Measurements from ENCODE around the gene TMEM88. TPM values are rescaled to one million over a fixed set of nuclear protein-coding genes. Genes with fewer than 3 reads are reported as not detected.
A peak's percentile ranks its signal among the peaks of the same experiment; 100 is the strongest.

The TMEM88 gene
- total RNA-seq, 2 experiments from 2014 or later, result 29.3 to 29.6 TPM

DNA sequence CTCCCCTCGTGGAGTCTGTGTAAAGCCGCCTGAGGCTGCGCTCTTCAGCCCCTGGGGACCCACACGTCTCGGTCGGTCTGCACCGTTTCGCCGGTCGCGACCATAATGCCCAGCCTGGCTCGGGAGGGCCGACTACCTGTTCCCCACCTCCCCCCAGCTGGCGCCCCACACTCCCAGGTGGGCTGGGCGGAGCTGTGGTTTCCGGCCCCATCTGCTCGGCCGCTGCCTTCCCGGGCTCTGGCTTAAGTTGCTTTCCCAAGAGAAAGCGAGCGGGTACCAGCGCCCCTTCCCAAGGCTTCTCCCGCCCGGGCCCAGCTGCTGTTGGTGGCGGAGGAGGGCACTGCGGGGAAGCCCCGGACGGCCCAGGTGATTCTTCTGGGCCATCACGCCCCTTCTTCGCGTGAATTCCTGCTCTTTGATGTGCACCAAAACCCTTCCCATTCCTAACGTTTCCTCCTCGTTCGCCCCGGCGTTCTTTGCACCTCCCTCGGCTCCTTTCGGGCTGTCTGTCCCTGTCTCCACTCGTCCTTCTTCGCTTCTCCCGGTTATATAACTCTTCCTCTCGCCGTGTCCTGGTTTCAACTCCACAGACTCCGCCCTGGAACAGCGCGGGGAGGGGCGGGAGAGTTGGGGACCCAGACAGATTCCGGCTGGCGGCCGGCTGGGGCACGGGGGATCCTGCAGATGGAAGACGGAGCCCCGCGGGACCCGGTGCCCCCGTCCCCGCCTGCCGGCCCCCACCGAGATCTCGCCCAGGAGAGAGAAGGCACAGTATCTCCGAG, 18.9 kb upstream of the TMEM88 start:
- TF ChIP-seq, protein P1, sequence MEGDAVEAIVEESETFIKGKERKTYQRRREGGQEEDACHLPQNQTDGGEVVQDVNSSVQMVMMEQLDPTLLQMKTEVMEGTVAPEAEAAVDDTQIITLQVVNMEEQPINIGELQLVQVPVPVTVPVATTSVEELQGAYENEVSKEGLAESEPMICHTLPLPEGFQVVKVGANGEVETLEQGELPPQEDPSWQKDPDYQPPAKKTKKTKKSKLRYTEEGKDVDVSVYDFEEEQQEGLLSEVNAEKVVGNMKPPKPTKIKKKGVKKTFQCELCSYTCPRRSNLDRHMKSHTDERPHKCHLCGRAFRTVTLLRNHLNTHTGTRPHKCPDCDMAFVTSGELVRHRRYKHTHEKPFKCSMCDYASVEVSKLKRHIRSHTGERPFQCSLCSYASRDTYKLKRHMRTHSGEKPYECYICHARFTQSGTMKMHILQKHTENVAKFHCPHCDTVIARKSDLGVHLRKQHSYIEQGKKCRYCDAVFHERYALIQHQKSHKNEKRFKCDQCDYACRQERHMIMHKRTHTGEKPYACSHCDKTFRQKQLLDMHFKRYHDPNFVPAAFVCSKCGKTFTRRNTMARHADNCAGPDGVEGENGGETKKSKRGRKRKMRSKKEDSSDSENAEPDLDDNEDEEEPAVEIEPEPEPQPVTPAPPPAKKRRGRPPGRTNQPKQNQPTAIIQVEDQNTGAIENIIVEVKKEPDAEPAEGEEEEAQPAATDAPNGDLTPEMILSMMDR (IDR thresholded peaks at IDR 0.05), result no peak
- Mint-ChIP-seq H3K27me3 (peaks cover 4% of the 10 kb centered on the region), H3K9me3 (no peaks in the 10 kb centered on the region), H3K4me1 (ENCODE audit: low read depth) (peaks cover 50% of the 10 kb centered on the region), H3K4me3 (peak overlapping the region; percentile 93), H3K36me3 (ENCODE audit: low read depth) (peaks cover 36% of the 10 kb centered on the region), H3K27ac (peak overlapping the region; percentile 98)
- peaks cover 70% of the 10 kb centered on the region for H3K4me1 ChIP-seq (ENCODE audit: insufficient read depth, low read length)
- CTCF ChIA-PET, result interaction anchor here (1.0 to 2.4 kb wide), 8 partner anchors 11 to 154 kb away, joined by 3 to 28 read pairs (median 4); partner anchors contain the start of genes NAA38 and WRAP53
- H3K27ac ChIP-seq (ENCODE audit: low read depth in 1 of 2, low read length in 2 of 2), result peak overlapping the region; percentile 98 to 100
- peak overlapping the region; percentile 82 for H3K4me3 ChIP-seq (ENCODE audit: low read length)
- H3K27me3 ChIP-seq (ENCODE audit: control insufficient read depth in 1 of 2, insufficient read depth in 2 of 2, low read length in 2 of 2), result no peaks in the 10 kb centered on the region
- intact Hi-C loops (cut with DNase I, micrococcal nuclease), result loop anchor here (1.0 to 10.0 kb wide), 7 partner anchors 8 to 321 kb away; partner anchors contain the start of genes NAA38 (in 2 of the 2), PER1 (in 1 of the 2), TP53 (in 1 of the 2) and WRAP53 (in 1 of the 2)
- H3K9me3 ChIP-seq (ENCODE audit: control insufficient read depth in 1 of 2, insufficient read depth in 1 of 2, low read length in 2 of 2), result no peaks in the 10 kb centered on the region
- DNase-seq (peak in 7 of 14 experiments; percentile 24 to 86 (median 49)), ATAC-seq (ENCODE audit: poor library complexity) (peak; percentile 7)
- POLR2A ChIA-PET, result interaction anchor here (0.6 to 4.8 kb wide), 19 partner anchors 9 to 1130 kb away, joined by 3 to 83 read pairs (median 6); partner anchors contain the start of genes CTC1, CYB5D1, MPDU1 and NAA38
- H3K36me3 ChIP-seq (ENCODE audit: insufficient read depth, low read length), result peaks cover 11% of the 10 kb centered on the region

DNA sequence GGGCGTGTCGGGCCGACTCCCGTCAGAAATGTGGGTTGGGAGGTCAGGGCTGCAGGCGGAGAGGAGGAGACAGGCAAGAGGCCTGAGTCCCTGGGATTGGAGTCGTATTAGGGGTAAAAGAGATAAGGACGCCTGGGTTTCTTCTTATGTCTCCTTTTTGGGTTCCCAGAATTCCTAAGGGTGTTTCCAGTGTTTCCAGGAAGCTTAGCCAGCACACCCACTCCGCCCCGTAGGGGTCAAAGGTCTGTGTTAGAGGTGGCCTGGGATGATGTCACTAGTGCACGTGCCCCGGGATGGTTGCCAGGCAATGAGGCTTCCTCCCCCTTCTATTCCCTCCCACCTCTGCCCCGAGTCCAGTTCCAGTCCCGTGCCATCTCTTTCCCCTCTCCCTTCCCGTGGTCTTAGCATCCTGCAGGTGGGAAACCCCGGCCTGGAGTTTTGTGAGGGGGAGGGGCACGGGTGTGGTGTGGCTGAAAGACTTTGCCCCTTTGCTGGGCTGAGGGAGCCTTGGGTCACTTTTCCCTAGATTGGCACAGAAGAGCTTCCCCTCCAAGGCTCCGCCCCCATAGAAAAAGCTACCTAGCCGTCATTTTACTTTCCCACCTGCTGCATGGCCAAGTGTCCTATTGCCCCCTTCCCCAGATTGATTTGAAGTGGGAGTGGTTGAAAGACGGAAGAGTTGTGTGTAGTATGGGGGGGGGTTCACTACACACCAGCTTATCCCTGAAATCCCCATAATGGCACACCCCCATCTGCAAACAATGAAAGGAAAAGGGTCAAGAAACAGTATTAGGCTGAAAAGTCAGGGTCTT, 18.1 kb upstream of the TMEM88 start:
- no peaks in the 10 kb centered on the region for H3K27me3 ChIP-seq (ENCODE audit: control insufficient read depth in 1 of 2, insufficient read depth in 2 of 2, low read length in 2 of 2)
- H3K36me3 ChIP-seq (ENCODE audit: insufficient read depth, low read length), result peaks cover 12% of the 10 kb centered on the region
- ATAC-seq (ENCODE audit: poor library complexity) (no peak), DNase-seq (peak in 10 of 14 experiments; percentile 45 to 89 (median 58))
- H3K4me1 Mint-ChIP-seq (ENCODE audit: low read depth), result peaks cover 54% of the 10 kb centered on the region
- CTCF ChIA-PET, result interaction anchor here (1.0 to 2.4 kb wide), 4 partner anchors 15 to 152 kb away, joined by 3 to 28 read pairs (median 6); partner anchors contain the start of gene NAA38
- TF ChIP-seq, protein P1 (IDR thresholded peaks at IDR 0.05), result no peak
- H3K9me3 Mint-ChIP-seq, result no peaks in the 10 kb centered on the region
- peak overlapping the region; percentile 98 to 100 for H3K27ac ChIP-seq (ENCODE audit: low read depth in 1 of 2, low read length in 2 of 2)
- H3K9me3 ChIP-seq (ENCODE audit: control insufficient read depth in 1 of 2, insufficient read depth in 1 of 2, low read length in 2 of 2), result no peaks in the 10 kb centered on the region
- intact Hi-C loops (cut with DNase I, micrococcal nuclease), result loop anchor here (5.0 to 10.0 kb wide), 3 partner anchors 150 to 320 kb away; partner anchors contain the start of genes PER1 (in 1 of the 2), TP53 (in 1 of the 2) and WRAP53 (in 1 of the 2)
- peak overlapping the region; percentile 93 for H3K4me3 Mint-ChIP-seq
- H3K4me1 ChIP-seq (ENCODE audit: insufficient read depth, low read length), result peaks cover 78% of the 10 kb centered on the region
- H3K27ac Mint-ChIP-seq, result peak overlapping the region; percentile 98
- POLR2A ChIA-PET, result interaction anchor here (1.0 to 10.1 kb wide), 7 partner anchors 8 to 337 kb away, joined by 4 to 83 read pairs (median 36); partner anchors contain the start of genes CYB5D1, NAA38, TP53 and WRAP53
- peaks cover 4% of the 10 kb centered on the region for H3K27me3 Mint-ChIP-seq
- H3K36me3 Mint-ChIP-seq (ENCODE audit: low read depth), result peaks cover 43% of the 10 kb centered on the region
- peak overlapping the region; percentile 82 for H3K4me3 ChIP-seq (ENCODE audit: low read length)
